ENCODE results near the gene RGS19. TPM values are rescaled to one million over a fixed set of nuclear protein-coding genes. Genes with fewer than 3 reads are reported as not detected.

Gene RGS19
- total RNA-seq, 3 donors from 2014 or later, result 4.7 to 6.9 (median 6.5) TPM

DNA sequence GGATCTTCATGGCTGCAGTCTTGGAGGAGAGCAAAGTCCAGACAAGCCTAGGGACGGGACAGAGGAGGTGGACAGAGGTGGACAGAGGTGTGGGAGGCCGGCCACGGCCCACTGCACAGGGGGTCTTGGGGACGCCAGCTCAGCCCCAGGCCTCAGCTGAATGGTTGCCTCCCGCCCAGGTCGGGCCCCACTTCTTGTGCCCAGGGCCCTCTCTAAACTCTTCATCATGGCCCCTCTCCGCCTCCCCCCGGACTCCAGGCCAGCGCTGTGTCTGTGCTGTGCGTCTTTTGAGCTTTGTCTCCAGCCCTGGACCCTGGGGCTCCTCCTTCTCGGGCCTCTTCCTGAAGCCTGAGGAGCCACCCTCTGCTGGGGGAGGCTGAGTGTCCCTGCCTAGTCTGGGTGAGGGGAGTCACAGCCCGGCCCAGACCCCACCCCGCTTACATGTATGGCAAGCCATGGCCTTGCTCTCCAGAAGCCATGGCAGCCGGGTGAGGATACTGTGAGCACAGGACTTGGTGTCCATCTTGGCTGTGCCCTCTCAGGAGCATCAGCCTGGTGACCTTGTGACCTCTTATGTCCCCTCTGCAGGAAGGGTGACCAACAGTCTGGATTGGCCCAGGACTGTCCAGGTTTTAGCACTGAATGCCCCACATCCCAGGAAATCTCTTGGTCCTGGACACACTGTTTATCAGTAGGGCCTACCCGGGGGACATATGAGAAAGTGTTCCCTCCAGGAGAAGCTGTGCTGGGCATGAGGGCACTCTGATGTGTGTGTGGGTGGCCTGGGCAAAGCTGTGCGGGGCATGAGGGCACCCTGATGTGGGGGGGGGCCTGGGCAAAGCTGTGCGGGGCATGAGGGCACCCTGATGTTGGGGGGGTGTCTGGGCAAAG lies 37.5 kb upstream of the RGS19 start:
- intact Hi-C loops (cut with DNase I, micrococcal nuclease), result no loop called here
- Histone ChIP-seq H3K36me3 (ENCODE audit: low read depth) (no peaks in the 10 kb centered on the region), H3K4me1 (ENCODE audit: low read depth) (no peaks in the 10 kb centered on the region), H3K4me3 (no peak overlapping the region), H3K9me3 (no peaks in the 10 kb centered on the region)
- no peak for ATAC-seq
- DNase-seq, result no peak
- TF ChIP-seq, protein P1, sequence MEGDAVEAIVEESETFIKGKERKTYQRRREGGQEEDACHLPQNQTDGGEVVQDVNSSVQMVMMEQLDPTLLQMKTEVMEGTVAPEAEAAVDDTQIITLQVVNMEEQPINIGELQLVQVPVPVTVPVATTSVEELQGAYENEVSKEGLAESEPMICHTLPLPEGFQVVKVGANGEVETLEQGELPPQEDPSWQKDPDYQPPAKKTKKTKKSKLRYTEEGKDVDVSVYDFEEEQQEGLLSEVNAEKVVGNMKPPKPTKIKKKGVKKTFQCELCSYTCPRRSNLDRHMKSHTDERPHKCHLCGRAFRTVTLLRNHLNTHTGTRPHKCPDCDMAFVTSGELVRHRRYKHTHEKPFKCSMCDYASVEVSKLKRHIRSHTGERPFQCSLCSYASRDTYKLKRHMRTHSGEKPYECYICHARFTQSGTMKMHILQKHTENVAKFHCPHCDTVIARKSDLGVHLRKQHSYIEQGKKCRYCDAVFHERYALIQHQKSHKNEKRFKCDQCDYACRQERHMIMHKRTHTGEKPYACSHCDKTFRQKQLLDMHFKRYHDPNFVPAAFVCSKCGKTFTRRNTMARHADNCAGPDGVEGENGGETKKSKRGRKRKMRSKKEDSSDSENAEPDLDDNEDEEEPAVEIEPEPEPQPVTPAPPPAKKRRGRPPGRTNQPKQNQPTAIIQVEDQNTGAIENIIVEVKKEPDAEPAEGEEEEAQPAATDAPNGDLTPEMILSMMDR (IDR thresholded peaks at IDR 0.05), result no peak

DNA sequence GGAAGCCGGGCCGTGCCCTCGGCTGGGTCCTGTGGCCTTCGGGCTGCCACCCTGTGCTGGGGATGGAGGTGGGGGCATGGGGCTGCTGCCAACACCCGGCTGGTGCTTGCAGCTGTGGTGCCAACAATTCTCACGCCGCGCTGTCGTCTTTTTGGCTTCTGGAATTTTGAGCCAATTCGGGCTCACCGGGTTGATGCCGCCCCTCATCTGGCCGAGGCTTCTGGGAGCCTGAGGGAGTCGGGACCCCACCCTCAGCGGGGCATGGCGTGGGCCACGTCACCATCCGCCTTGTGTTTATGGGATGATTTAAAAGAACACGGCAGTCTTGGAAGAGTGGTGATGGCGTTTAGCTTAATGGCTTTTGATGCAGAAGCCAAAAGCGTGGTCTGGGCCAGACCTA lies 36.7 kb upstream of the RGS19 start:
- DNase-seq (no peak), ATAC-seq (no peak)
- intact Hi-C loops (cut with DNase I, micrococcal nuclease), result no loop called here
- TF ChIP-seq, protein P1 (IDR thresholded peaks at IDR 0.05), result no peak
- Histone ChIP-seq H3K9me3 (no peaks in the 10 kb centered on the region), H3K36me3 (ENCODE audit: low read depth) (no peaks in the 10 kb centered on the region), H3K4me3 (no peak overlapping the region), H3K4me1 (ENCODE audit: low read depth) (no peaks in the 10 kb centered on the region)

DNA sequence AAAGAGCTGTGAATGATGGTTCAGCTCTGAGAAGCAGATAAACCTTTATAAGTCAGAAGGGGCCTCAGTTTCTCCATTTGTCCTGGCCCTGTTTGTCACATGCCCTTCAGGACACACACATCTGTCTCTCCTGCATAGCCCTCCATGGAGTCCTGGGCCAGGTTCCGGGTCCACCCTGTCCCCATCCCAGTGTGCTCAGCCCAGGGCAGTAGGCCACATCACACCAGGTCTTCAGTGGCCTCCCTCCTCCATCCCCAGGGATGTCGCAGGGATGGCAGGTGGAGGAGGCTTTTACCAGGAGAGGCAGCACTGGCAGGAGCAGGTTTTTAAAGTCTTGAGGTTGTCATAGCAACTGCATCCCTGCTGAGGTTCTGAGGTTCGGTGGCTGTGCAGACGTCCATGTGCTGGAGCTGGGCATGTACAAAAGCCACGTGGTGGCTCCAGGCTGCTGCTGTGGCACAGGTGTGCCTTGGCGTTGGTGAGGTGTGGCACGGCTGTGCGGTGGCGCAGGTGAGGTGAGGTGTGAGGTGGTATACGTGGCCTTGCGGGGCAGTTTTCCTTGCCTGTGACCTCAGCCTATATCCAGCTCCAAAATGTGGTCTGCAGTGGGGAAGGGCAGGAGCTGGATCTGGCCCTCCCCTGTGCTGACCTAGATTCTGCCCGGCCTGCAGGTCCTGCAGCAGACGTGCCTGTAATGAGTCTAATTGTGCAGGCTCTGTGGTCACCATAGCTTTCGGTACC lies 36.0 kb upstream of the RGS19 start:
- no peak for DNase-seq
- Histone ChIP-seq H3K36me3 (ENCODE audit: low read depth) (no peaks in the 10 kb centered on the region), H3K4me3 (no peak overlapping the region), H3K4me1 (ENCODE audit: low read depth) (no peaks in the 10 kb centered on the region), H3K9me3 (no peaks in the 10 kb centered on the region)
- TF ChIP-seq, protein P1 (IDR thresholded peaks at IDR 0.05), result no peak
- no peak for ATAC-seq
- intact Hi-C loops (cut with DNase I, micrococcal nuclease), result no loop called here

DNA sequence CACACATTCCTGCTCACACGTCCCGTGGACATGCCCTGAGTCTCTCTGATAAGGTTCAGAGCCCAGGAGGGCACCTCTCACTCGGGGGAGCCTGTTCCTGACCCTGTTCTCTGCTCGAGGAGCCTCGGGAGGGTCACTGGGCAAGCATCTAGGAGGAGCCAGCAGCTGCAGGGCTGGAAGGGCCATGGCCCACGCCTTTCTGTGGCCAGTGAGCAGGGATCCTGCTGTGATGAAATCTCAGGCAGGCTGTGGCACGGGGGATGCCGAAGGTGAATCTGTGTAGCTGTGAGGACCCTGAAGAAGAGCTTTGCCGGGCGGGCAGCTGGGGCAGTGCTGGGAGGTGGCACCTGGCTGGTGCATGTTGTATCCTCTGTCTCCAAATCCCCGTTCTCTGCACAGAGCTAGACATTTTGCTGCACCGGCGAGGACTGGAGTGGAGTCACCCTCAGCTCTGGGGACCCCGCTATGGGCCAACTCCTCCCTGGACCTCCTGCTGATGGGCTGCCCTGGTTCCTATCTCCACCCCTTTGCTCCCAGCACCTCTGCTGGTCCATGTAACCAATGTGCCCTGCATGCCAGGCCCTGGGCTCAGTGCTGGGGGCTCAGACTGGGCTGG lies 35.1 kb upstream of the RGS19 start:
- Histone ChIP-seq H3K4me3 (no peak overlapping the region), H3K9me3 (no peaks in the 10 kb centered on the region), H3K36me3 (ENCODE audit: low read depth) (no peaks in the 10 kb centered on the region), H3K4me1 (ENCODE audit: low read depth) (no peaks in the 10 kb centered on the region)
- ATAC-seq, result no peak
- no peak for DNase-seq
- intact Hi-C loops (cut with DNase I, micrococcal nuclease), result no loop called here
- TF ChIP-seq, protein P1 (IDR thresholded peaks at IDR 0.05), result no peak

DNA sequence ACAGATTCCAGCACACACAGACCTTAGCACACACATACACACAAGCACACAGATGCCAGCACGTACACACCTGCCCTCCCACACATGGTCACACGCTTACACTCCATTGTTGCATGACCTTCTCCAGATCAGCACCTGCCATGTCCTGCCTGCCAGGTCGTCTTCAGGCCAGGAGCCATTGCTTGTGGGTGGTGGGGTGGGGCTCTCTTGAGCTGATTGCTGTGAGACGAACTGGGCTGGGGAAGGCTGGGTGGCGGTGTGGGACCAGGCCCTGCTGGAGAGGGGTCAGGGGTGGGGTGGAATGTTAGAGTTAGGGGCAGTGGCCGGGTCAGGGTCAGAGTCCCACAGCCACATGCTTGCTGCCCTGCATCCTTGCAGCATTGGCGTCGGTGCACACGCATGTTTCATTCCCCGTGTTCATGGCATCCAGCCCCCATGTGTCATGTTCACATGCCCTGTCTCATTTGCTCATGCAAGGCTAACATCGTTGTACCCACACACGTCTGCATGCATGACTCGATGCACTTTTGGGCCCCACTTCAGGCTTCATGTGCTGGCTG lies 34.6 kb upstream of the RGS19 start:
- intact Hi-C loops (cut with DNase I, micrococcal nuclease), result no loop called here
- DNase-seq (no peak), ATAC-seq (no peak)
- Histone ChIP-seq H3K9me3 (no peaks in the 10 kb centered on the region), H3K4me3 (no peak overlapping the region), H3K36me3 (ENCODE audit: low read depth) (no peaks in the 10 kb centered on the region), H3K4me1 (ENCODE audit: low read depth) (no peaks in the 10 kb centered on the region)
- TF ChIP-seq, protein P1 (IDR thresholded peaks at IDR 0.05), result no peak
